Measurements from ENCODE around the gene USP26.

USP26 gene

DNA sequence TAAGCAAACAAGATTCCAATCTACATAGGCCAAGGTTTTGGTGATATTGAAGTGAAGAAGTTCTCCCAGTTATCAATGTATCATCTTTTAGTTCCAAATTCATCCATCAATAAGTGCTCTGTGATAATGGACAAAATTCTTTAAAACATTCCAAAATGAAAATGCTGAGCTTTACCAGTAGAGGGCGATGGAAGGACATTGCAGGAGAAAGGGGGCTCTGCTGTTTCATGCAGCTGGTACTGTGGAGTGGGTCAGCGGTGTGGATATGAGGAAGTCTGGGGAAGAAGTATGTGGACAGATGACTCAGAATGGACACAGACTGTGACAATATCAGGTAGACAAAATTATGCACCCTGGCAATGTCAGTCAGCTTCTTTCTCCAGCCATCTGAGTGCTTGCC lies 91.9 kb downstream of the USP26 start:
- TF ChIP-seq, protein P1, sequence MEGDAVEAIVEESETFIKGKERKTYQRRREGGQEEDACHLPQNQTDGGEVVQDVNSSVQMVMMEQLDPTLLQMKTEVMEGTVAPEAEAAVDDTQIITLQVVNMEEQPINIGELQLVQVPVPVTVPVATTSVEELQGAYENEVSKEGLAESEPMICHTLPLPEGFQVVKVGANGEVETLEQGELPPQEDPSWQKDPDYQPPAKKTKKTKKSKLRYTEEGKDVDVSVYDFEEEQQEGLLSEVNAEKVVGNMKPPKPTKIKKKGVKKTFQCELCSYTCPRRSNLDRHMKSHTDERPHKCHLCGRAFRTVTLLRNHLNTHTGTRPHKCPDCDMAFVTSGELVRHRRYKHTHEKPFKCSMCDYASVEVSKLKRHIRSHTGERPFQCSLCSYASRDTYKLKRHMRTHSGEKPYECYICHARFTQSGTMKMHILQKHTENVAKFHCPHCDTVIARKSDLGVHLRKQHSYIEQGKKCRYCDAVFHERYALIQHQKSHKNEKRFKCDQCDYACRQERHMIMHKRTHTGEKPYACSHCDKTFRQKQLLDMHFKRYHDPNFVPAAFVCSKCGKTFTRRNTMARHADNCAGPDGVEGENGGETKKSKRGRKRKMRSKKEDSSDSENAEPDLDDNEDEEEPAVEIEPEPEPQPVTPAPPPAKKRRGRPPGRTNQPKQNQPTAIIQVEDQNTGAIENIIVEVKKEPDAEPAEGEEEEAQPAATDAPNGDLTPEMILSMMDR (IDR thresholded peaks at IDR 0.05), result peak; percentile 63

DNA sequence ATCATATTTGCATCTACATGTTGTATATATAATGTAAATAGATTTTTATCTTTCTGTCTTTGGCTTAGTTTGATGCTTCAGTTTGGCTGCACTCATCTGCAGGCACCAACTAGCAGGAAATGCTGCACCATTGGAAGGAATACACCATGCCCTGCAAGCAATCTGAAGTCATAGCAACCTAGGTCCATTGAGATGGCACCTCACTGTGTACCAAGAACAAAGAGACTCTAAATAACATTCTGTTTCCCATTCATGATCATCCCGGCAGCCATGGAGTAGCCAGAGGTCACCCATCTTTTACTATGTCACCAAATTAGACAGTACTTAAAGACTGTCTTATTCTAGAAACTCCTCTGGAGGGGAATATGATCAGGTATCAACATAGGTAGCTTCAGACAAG lies 97.7 kb downstream of the USP26 start:
- TF ChIP-seq, protein P1 (IDR thresholded peaks at IDR 0.05), result no peak

DNA sequence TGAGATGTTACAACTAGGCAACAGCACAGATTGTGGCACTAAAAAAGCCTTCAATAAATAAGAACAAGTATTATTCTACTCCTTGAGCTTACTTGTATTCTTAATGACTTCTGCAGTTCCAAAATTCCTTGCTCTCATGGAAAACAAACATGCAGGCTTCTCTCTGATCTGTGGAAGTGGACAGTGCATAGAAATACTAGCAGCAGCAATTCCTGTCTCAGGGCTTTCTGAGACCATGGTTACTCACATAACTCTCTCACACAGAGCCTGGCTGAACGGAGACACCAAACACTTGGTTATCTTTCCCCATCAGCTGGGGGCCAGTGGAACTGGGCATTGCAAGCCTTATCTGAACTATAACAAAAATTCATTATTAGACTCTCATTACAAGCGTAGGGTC lies 106.1 kb downstream of the USP26 start:
- TF ChIP-seq, protein P1 (IDR thresholded peaks at IDR 0.05), result no peak

DNA sequence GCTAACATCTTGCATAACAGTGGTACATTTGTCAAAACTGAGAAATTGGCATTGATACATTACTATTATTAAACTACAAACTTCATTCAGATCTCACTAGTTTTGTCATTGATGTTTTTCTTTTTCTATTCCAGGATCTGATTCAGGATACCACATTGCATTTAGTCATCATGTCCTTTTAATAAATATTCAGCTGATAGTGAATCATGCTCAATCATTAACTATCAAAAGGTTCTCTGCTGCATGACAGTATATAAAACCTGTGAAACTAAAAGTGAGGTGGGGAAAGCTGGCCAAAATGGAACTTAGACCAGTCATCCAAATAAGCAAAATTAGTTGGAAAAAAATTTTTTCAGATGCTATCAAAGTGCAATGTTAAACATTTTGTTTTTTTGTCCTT lies 110.4 kb downstream of the USP26 start:
- TF ChIP-seq, protein P1 (IDR thresholded peaks at IDR 0.05), result no peak

DNA sequence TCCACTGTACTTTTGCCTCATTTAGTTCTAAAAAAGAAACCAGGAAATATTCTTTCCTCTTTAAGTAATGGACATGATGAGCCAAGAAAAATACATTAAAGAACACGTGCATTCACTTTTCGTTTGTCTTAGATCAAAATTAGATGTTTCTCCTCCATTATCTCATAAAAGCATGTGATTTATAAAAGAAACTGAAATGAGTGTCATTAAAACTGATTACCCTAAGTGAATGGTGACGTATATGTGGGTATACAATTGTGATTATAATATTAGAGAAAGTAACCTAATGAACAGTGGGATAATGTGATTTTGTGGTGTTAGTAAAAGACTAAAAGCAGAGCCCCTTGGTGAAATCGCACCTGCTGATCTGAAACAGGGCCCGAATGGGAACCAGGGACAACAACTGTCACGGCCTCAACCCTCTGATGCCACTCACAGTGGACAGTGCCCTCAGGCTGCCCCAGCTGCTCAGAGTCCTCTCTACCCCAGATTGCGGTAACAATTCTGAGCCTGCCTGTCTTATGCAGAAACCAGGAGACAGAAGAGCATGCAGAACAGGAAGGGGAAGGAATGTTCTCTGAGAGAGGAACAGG lies 112.8 kb downstream of the USP26 start:
- TF ChIP-seq, protein P1 (IDR thresholded peaks at IDR 0.05), result no peak

DNA sequence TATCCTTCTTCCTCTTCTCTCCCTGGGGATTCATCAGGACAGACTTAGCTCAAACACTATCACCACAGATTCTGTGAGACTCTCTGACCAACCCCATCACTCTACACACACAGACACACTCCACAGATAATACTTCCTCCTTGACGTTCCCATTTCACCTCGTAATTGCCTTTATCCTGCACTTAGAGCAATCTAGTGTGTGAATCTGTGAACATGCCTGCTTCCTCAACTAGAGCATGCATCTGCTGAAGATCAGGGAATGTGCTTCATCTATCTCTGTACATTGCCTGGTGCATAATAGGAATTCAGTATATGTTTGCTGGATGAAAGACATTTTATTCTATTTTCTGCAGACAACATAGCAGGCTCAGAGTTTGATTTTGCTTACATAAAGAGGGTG lies 113.4 kb downstream of the USP26 start:
- TF ChIP-seq, protein P1 (IDR thresholded peaks at IDR 0.05), result no peak
